HL-60/S4 treated with retinoic acid at 250 ng/mL for 4 days and 3 days (cell line): Measurements from ENCODE around the gene ZNF536.
"Not testable (repeated sequence)": the region's sequence is repeated elsewhere in the genome, so short reads cannot be mapped to it uniquely, and the experiment has no call there.

Experiments used
- in situ Hi-C: fragments of 300-500 bp; cut with MboI; formaldehyde crosslinking; loops from 2 replicates; pipeline ENCODE4 v1.7.0; 2022; ENCODE audit warnings: low sequenced_read_pairs

The ZNF536 gene

DNA sequence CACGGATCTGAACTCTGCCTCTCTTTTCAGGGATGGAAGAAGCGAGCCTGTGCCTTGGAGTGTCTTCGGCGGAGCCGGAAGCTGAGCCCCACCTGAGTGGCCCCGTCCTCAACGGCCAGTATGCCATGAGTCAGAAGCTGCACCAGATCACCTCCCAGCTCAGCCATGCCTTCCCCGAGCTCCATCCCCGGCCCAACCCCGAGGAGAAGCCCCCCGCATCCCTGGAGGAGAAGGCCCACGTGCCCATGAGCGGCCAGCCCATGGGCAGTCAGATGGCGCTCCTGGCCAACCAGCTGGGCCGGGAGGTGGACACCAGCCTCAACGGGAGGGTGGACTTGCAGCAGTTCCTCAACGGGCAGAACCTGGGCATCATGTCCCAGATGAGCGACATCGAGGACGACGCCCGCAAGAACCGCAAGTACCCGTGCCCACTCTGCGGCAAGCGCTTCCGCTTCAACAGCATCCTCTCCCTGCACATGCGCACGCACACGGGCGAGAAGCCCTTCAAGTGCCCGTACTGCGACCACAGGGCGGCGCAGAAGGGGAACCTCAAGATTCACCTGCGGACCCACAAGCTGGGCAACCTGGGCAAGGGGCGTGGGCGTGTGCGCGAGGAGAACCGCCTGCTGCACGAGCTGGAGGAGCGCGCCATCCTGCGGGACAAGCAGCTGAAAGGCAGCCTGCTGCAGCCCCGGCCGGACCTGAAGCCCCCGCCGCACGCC is 71.5 kb downstream of the ZNF536 start:
- in situ Hi-C loops, result no loop called here

DNA sequence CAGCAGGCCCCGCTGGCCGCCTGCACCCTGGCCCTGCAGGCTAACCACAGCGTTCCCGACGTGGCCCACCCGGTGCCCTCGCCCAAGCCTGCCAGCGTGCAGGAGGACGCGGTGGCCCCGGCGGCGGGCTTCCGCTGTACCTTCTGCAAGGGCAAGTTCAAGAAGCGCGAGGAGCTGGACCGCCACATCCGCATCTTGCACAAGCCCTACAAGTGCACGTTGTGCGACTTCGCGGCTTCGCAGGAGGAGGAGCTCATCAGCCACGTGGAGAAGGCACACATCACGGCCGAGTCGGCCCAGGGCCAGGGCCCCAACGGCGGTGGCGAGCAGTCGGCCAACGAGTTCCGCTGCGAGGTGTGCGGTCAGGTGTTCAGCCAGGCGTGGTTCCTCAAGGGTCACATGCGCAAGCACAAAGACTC is 72.1 kb downstream of the ZNF536 start:
- in situ Hi-C loops, result no loop called here

DNA sequence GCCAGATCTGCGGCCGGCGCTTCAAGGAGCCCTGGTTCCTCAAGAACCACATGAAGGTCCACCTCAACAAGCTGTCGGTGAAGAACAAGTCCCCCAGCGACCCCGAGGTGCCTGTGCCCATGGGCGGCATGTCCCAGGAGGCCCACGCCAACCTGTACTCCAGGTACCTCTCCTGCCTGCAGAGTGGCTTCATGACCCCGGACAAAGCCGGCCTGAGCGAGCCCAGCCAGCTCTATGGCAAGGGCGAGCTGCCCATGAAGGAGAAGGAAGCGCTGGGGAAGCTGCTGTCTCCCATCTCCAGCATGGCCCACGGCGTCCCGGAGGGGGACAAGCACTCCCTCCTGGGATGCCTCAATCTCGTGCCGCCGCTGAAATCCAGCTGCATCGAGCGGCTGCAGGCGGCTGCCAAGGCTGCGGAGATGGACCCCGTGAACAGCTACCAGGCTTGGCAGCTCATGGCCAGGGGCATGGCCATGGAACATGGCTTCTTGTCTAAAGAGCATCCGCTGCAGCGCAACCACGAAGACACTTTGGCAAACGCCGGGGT is 72.6 kb downstream of the ZNF536 start:
- in situ Hi-C loops, result no loop called here

DNA sequence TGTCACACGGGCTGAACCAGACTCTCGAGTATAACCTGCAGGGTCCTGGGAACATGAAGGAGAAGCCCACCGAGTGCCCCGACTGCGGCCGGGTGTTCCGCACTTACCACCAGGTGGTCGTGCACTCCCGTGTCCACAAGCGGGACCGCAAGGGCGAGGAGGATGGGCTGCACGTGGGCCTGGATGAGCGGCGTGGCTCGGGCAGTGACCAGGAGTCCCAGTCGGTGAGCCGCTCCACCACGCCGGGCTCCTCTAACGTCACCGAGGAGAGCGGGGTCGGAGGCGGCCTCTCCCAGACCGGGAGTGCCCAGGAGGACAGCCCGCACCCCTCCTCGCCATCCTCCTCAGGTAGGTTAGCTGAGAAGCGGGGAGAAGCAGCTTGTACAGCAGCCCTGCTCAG is 73.2 kb downstream of the ZNF536 start:
- in situ Hi-C loops, result no loop called here

DNA sequence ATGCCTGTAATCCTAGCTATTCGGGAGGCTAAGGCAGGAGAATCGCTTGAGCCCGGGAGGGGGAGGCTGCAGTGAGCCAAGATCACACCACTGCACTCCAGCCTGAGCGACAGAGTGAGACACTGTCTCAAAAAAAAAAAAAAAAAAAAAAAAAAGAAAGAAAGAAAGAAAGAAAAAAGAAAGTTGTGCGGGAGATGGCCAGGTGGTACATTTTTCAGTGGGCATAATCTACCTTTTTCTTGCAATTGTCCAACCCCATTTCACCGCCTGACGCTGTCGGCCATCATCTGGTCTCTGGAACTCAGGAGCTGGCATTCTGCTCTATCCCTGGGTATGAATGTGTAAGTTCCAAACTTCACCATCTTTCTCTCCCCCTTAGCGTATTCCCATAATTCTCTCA is 73.9 kb downstream of the ZNF536 start:
- in situ Hi-C loops, result not testable (repeated sequence)

DNA sequence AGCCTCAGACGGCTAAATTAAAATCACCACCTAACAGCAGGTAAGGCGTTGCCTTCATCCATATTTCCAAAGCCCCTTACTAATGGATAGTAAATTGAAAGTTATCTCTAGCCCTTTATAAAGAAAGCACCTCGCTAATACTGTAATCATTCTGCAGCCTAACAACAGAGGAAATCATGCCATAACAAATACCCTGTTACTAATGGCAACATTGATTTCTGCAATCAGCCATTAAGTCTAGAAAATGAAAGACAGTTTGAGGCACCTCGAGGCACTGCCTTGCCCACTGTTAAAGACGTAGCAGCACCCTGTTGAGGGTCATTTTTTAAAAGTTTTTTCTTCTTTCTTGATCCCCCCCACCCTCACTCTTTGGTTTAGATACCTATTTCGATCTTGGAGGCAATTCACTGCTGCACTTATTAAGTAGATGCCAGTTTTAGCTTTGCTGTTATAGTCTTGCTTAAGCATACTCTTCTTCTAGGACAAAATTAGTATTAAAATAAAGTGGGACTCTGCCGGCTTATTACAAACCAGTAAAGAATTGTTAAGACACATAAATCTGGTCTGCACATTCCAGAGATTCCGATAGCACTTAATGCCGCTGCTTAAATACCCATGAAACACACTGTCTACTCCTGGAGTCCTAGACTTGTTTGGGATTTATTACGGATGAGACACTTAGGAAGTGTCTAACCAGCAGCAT is 74.8 kb downstream of the ZNF536 start:
- in situ Hi-C loops, result no loop called here

DNA sequence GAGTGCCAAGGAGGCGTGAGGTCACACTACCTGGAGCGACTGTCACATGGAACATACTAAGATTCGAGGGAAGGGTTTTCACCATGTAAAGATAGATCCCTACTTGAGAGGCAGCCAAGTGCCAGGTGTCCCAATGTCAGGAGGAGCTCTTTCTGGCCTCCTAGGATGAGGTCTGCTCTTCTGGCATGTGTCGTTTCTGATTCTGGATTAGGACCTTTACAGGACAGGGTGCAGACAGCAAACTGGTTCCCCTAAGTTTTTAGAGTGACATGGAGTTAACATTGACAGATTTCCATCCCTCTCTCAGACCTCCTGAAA is 75.3 kb downstream of the ZNF536 start:
- in situ Hi-C loops, result no loop called here

DNA sequence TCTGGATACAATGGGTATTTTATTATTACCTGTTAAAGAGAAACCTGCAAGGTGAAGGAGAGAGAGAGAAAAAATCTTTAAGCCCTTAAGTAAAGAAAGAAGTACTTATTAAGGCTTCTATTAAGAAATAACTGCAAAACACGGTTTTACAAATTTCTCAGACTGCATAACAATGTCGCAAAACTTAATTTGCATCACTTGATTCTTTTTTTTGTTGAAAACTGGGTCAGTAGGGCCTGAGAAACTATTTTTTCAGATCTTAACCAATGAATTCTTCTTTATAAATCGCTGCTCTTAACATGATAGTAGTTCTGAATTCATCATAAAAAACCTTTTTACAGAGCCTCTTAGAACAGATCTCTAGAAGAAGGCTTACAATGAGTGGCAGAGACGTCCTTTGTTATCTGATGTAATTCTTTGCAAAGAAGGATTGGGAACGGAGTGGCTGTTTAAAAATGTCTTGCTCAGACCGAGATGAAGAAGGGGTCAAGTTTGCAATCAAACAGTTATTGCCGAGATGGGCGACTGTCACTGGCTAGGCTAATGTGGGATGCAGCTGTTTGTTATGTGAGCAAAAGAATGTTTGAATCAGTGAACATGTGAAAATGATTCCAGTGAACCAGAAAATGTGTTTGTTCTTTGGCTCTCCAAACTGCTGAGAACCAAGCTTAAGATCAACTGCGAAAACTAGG is 76.3 kb downstream of the ZNF536 start:
- in situ Hi-C loops, result no loop called here

DNA sequence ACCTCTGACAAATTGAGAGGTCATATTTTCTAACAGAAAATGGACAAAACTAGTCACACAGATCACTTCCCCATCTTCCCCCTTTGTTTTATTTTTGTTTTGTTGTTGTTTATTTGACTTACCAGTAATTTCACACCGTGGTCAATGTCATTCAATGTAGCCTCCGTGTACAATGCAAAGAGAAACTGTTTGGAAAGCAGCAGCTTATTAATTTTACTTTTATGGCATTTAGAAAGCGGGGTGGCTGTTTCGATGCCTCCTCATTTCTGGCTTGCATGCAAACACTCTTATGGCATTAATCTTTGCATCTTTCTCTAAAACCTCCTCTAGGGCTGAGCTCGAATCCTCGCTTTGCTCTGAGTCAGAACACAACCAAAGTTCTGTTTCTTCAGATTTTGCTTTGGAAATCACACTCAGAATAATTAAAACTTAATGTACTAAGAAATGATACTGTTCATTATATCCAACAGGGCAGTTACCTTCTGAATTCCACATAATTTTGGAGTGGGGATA is 77.0 kb downstream of the ZNF536 start:
- in situ Hi-C loops, result no loop called here

DNA sequence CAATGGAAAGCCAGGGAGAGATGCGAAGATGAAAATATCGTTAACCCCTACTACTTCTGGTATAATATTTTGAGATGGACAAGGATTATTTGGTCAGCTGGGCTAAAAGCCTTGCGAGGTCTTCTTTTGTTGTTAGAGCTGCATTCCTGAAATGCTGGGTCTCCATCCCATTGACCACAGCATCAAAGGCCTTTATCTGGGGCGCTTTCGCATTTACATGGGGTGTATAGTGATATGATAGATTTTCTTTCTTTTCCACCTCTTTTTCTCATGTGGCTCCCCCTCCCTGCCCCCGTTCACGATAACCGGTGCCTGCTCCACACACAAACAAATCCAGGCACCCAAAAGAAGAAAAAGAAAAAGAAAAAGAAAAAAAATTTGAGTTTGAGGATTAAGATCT is 77.5 kb downstream of the ZNF536 start:
- in situ Hi-C loops, result no loop called here

DNA sequence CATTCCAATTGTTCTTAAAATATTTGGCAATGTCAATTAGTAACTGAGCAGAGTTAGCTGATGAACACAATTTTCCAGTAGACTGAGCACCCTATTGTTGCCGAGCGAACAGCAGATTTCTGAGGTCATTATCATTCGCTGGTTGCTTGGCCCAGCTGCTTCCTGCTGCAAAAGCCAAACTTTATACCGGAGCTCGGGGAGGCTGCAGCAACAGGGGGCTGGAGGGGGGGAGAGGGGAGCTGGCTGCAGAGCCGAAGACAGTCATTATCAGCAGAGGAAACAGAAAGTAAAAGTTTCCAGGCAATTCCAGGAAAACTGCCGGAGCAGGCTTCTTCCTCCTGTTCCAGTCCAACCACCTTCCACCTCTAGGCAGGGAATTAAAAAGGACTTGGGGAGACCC is 77.9 kb downstream of the ZNF536 start:
- in situ Hi-C loops, result no loop called here

DNA sequence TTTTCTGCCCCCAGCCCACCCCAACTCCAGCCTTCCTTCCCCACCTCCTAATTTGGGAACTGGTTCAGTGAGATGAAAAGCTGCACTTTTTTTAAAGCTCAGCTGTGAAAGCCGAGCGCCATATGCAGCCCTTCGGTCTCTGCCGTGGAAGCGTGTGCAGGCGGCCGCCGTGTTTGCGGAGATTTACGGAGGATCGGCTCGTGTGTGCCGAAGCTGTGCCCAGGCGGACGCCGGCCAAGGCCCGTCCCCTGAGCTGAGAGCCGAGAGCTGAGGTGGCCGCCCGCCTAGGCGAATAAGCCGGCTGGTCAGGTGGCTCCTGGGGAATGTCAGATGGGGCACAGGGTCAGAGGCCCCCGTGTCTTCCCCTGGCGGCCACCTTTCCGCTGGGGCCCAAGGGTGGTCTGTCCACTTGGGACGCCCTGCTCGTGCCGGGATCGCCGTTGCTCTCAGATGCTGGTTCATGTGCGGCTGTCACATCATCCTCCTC is 78.7 kb downstream of the ZNF536 start:
- in situ Hi-C loops, result no loop called here

DNA sequence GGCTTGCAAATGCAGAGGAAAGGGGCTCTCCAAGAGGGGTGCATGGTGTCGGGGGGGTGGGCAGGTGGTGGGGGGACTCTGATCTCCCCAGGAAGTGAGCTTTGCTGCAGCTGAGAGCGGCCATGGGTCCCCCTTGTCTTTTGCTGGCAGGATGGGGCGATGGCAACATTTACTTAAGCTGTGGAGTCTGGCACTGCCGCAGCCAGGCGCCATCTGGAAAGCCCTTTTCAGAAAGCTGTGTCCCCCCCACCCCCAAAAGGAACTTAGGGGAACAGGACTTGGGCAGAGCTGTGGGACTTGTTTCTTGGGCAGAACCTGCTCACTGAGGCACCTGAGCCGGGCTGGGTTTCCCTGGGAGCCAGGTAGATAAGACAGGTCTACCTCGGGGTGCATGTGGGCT is 80.7 kb downstream of the ZNF536 start:
- in situ Hi-C loops, result no loop called here

DNA sequence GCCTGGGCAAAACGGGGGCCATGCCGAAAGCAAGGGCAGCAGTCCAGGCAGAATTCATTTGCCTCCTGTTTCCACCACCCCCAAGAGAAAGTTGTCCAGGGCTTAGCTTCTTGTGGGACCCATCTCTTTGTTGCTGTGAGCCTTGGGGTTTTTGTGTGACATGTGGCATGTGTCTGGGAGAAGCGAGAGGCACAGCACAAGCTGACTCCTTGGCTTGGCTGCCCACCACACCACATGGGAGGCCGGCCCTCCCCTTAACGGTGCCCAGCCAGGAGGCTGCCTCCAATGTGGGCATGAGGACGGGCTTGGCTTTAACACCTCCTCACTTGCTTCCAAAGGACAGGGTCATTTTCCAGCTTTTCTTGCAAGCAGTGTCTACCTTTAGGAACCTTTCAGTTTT is 81.6 kb downstream of the ZNF536 start:
- in situ Hi-C loops, result no loop called here

DNA sequence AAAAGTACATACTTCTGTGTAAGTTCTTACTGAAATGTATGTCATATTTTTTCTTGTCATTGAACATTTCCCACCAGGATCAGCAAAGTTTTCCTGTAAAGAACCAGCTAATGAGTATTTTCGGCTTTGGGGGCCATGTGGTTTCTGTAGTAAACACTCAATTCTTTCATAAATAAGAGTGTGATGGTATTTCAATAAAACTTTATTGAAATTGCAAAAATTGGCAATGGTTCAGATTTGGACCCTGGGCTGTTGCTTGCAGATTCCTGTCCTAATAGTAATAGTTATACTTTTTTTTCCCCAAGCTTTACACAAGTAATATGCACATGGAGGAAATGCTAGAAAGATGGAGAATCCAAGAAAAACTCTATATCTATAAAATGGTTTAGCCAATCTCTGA is 83.7 kb downstream of the ZNF536 start:
- in situ Hi-C loops, result no loop called here

DNA sequence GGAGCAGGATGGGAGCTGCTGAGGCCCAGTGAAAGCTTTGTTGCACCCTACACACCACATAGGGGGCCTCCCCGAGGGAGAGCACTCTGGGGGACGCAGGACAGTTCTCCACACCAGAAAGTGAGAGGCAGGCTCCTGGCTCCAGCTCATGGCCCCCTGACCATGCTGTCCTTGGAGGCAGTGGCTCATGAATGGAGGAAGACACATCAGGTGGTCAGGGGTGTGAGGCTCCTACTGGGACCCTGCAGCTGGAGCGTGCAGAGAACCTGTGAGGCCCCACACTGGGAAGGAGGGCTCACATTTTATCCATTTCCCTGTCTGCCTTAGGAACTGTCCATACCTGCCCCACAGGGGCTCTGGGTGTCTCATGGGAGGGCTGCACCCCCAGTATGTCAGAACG is 85.3 kb downstream of the ZNF536 start:
- in situ Hi-C loops, result no loop called here

DNA sequence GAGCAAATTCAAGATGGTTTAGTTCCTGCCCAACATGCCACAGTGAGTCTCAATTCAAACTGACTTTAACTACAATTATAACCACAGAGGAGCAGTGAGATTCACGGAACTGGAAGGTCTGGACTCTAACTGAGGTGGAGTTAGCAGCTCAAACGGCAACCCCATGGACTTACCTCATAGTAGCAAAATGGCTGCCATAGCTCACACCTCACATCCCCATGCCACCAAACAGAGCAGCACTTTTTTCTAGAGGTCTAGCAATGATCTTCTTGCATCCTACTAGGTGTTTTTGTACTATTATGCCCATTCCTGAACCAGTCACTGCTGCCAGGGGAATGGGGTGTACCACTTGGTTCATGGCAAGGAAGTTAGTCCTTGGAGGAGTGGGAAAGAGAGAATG is 87.7 kb downstream of the ZNF536 start:
- in situ Hi-C loops, result no loop called here

DNA sequence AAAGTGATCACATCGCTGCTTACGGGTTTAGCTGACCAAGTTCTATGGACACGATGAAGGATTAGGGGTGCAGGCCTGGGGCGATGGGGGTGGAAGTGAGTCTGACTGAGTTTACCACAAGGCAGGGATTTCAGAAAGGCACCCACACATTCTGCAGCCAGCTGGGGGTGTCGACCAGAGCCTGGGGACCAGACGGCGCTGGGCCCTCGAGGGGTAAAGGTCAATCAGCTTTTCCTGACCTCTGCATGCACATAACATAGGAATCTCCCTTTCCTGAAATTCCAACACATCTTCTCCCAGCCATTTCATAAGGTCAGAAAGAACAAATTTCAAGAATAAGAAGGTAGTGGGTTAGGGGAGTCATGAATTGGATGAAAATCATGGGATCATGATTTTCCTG is 92.0 kb downstream of the ZNF536 start:
- in situ Hi-C loops, result no loop called here

DNA sequence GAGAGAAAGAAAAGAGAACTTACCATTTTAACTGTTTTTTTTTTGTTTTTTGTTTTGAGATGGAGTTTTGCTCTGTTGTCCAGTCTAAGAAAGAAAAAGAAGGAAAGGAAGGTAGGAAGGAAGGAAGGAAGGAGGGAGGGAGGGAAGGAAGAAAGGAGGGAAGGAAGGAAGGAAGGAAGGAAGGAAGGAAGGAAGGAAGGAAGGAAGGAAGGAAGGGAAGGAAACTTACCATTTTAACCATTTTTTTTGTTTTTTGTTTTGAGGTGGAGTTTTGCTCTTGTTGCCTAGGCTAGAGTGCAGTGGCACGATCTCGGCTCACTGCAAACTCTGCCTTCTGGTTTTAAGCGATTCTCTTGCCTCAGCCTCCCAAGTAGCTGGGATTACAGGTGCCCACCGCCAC is 94.4 kb downstream of the ZNF536 start:
- in situ Hi-C loops, result not testable (repeated sequence)

DNA sequence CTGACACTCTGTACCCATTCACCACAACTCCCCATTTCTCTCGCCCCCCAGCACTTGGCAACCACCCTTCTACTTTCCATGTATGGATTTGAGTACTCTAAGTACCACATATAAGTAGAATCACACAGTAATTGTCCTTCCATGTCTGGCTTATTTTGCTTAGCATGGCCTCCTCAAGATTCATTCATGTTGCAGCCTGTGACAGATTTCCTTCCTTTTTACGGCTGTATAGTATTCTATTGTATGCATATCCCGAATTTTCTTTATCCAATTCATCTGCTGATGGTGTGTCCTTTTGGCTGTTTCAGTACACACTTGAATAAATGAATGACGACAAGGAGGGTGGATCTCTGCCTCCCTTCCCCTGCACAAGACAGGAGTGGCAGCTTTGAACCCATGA is 95.1 kb downstream of the ZNF536 start:
- in situ Hi-C loops, result no loop called here

DNA sequence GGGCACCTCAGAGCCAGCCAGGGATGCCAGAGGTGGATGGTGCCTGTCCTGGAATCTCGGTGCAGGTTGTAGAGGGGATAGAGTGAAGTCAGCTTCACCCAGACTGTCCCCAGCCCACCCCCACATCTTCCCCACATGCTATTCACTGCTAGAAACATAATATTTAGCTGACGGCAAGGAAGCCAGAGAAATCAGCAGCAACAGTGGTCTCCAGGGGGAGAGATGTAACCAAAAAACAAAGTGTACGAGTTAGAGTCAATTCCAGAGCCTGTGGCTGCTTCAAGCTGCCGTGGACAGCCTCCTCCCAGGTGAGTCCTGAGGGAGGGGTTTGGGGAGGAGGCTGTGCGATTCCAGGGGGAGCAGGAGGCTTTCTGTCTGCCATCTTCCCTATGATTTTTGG is 97.6 kb downstream of the ZNF536 start:
- in situ Hi-C loops, result no loop called here

DNA sequence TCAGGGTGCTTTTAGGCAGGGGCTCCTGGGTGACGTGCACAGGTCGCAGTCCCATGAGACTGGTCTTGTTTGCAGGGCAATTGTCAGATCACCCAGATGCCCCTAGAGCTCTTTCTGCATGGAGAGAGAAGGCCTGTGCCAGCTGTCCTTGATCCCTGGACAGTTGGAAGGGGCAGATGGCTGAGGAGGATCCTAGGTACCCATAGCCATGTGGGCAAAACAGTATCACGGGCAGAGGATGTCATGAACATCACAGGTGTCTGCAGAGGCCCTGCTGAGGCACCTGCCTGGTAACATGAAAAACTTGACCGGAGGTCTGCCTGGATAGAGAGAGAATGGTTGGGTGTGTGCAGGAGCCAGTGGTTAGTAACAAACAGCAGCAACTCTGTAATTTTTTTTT is 99.3 kb downstream of the ZNF536 start:
- in situ Hi-C loops, result no loop called here
